OCI-LY1 (cell line): ENCODE results near the gene HNF1A.

Experiments used
- H2AFZ ChIP-seq: fragments of 200-600 bp; sonication (generic), shearing (Covaris generic); 2 replicates; pipeline ENCODE4 v1.6.0; 2014; ENCODE audit warnings: antibody characterized with exemption, mild to moderate bottlenecking, low read length
- H3F3A ChIP-seq: fragments of 200-600 bp; sonication (generic), shearing (Covaris generic); 2 replicates; pipeline ENCODE4 v1.6.0; 2014; ENCODE audit warnings: mild to moderate bottlenecking, antibody characterized with exemption, low read length, moderate library complexity; ENCODE audit not compliant: insufficient read depth
- H3K27ac ChIP-seq: fragments of 200-600 bp; sonication (generic); 2 replicates; pipeline ENCODE4 v1.5.1; 2014; ENCODE audit warnings: low read length, mixed run types, mild to moderate bottlenecking, low read depth; ENCODE audit not compliant: poor library complexity, severe bottlenecking
- H3K27me3 ChIP-seq: fragments of 200-600 bp; sonication (generic); 2 replicates; pipeline ENCODE4 v1.6.0; 2014; ENCODE audit warnings: antibody characterized with exemption, mild to moderate bottlenecking, low read length, moderate library complexity; ENCODE audit not compliant: insufficient read depth
- H3K36me3 ChIP-seq: fragments of 200-600 bp; sonication (generic); 2 replicates; pipeline ENCODE4 v1.6.1; 2014; ENCODE audit warnings: mild to moderate bottlenecking, antibody characterized with exemption, low read length, moderate library complexity, mixed read lengths; ENCODE audit not compliant: insufficient read depth
- H3K4me1 ChIP-seq: fragments of 200-600 bp; sonication (generic); 2 replicates; pipeline ENCODE4 v1.5.1; 2014; ENCODE audit warnings: mild to moderate bottlenecking, low read length, moderate library complexity; ENCODE audit not compliant: insufficient read depth, severe bottlenecking
- H3K4me2 ChIP-seq: fragments of 200-600 bp; sonication (generic), shearing (Covaris generic); 2 replicates; pipeline ENCODE4 v1.6.1; 2014; ENCODE audit warnings: low read length
- H3K4me3 ChIP-seq: fragments of 200-600 bp; sonication (generic); 2 replicates; pipeline ENCODE4 v1.5.1; 2014; ENCODE audit warnings: low read length, low read depth, mild to moderate bottlenecking, mixed read lengths; ENCODE audit not compliant: poor library complexity, severe bottlenecking
- H3K79me2 ChIP-seq: fragments of 200-600 bp; shearing (Covaris generic); 2 replicates; pipeline ENCODE4 v1.6.1; 2016; ENCODE audit warnings: mixed run types, low read length, mixed read lengths; ENCODE audit not compliant: insufficient read depth
- H3K9ac ChIP-seq: fragments of 200-600 bp; sonication (generic), shearing (Covaris generic); 2 replicates; pipeline ENCODE4 v1.6.1; 2014; ENCODE audit warnings: mild to moderate bottlenecking, low read length, mixed read lengths
- H3K9me2 ChIP-seq: fragments of 200-600 bp; sonication (generic), shearing (Covaris generic); 2 replicates; pipeline ENCODE4 v1.6.1; 2014; ENCODE audit warnings: low read depth, mild to moderate bottlenecking, low read length, mixed read lengths
- H3K9me3 ChIP-seq: fragments of 200-600 bp; shearing (Covaris generic); 2 replicates; pipeline ENCODE4 v1.6.1; 2014; ENCODE audit warnings: low read length, mixed read lengths
- H4K20me1 ChIP-seq: fragments of 200-600 bp; sonication (generic), shearing (Covaris generic); 2 replicates; pipeline ENCODE4 v1.6.0; 2016; ENCODE audit warnings: mild to moderate bottlenecking, low read length; ENCODE audit not compliant: insufficient read depth
- CTCF ChIP-seq: fragments of 200-600 bp; sonication (generic), shearing (Covaris generic); IDR thresholded peaks from 2 replicates; pipeline ENCODE4 v1.5.1; 2017; ENCODE audit warnings: mild to moderate bottlenecking, antibody characterized with exemption, low read length, moderate library complexity, mixed read lengths
- EZH2 ChIP-seq: fragments of 200-600 bp; sonication (generic), shearing (Covaris generic); IDR thresholded peaks from 2 replicates; pipeline ENCODE4 v1.8.0; 2017; ENCODE audit warnings: borderline replicate concordance, mixed run types, mild to moderate bottlenecking, antibody characterized with exemption, low read length, moderate library complexity, mixed read lengths

The HNF1A gene

GRCh38 chr12:120998435-120998834, 20.1 kb downstream of the HNF1A start:
- Histone ChIP-seq H3K27ac (no peak overlapping the region), H3K36me3 (peaks cover 3% of the 10 kb centered on the region; the same call in 1 of the 2 replicates), H3K79me2 (no peaks in the 10 kb centered on the region), H3K4me3 (no peak overlapping the region), H4K20me1 (no peaks in the 10 kb centered on the region), H3K4me1 (no peaks in the 10 kb centered on the region), H3F3A (no peaks in the 10 kb centered on the region), H3K9me2 (no peaks in the 10 kb centered on the region), H3K9me3 (no peaks in the 10 kb centered on the region), H3K4me2 (no peak overlapping the region), H3K27me3 (no peaks in the 10 kb centered on the region), H3K9ac (no peak overlapping the region), H2AFZ (no peak overlapping the region)
- TF ChIP-seq CTCF (no peak), EZH2 (no peak)

- Histone ChIP-seq H3K4me1 (no peaks in the 10 kb centered on the region), H3K9me2 (no peaks in the 10 kb centered on the region), H3K4me2 (no peak overlapping the region), H3K9ac (no peak overlapping the region), H2AFZ (no peak overlapping the region), H3F3A (no peaks in the 10 kb centered on the region), H3K4me3 (no peak overlapping the region), H3K27me3 (no peaks in the 10 kb centered on the region), H3K79me2 (no peaks in the 10 kb centered on the region), H4K20me1 (no peaks in the 10 kb centered on the region), H3K36me3 (peaks cover 13% of the 10 kb centered on the region; the same call in 1 of the 2 replicates), H3K27ac (no peak overlapping the region), H3K9me3 (no peaks in the 10 kb centered on the region)
- TF ChIP-seq CTCF = no peak
- no peak for TF ChIP-seq EZH2
Observed at GRCh38 chr12:120999191-121000120, 21.1 kb downstream of the HNF1A start.

DNA sequence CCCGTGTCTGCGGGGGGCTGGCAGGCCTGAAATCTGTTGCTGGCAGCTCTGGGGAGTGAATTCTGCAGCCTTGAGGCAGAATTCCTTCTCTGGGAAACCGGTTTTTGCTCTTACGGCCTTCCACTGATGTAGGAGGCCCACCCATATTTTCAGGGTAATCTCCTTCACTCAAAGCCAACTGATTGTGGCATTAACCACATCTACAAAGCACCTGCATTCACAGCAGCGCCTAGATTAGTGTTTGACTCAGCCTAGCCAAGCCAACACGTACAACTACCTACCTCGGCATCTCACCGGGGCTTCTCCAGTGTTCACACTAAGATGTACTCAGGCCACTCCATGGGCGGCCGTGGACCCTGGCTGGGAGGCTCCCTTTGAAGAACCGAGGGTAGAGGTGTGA, 22.2 kb downstream of the HNF1A start:
- H3K4me1 ChIP-seq = no peaks in the 10 kb centered on the region
- H3K4me3 ChIP-seq = no peak overlapping the region
- no peak overlapping the region for H3K9ac ChIP-seq
- no peak overlapping the region for H2AFZ ChIP-seq
- H3K36me3 ChIP-seq = peaks cover 19% of the 10 kb centered on the region; the same call in 1 of the 2 replicates
- H3K4me2 ChIP-seq = no peak overlapping the region
- no peaks in the 10 kb centered on the region for H3K9me2 ChIP-seq
- no peaks in the 10 kb centered on the region for H3F3A ChIP-seq
- H3K79me2 ChIP-seq = no peaks in the 10 kb centered on the region
- H3K9me3 ChIP-seq = no peaks in the 10 kb centered on the region
- no peak overlapping the region for H3K27ac ChIP-seq
- TF ChIP-seq CTCF (no peak), EZH2 (no peak)
- H4K20me1 ChIP-seq = no peaks in the 10 kb centered on the region
- H3K27me3 ChIP-seq = no peaks in the 10 kb centered on the region
